DMS 273 (cell line): ENCODE results near the gene STPG2.
"Not testable (repeated sequence)": the region's sequence is repeated elsewhere in the genome, so short reads cannot be mapped to it uniquely, and the experiment has no call there.

Experiments
- DNase-seq: peaks from one replicate; lab custom pipeline; 2025; ENCODE audit not compliant: unreplicated experiment; lab: John Stamatoyannopoulos, UW

The STPG2 gene

DNA sequence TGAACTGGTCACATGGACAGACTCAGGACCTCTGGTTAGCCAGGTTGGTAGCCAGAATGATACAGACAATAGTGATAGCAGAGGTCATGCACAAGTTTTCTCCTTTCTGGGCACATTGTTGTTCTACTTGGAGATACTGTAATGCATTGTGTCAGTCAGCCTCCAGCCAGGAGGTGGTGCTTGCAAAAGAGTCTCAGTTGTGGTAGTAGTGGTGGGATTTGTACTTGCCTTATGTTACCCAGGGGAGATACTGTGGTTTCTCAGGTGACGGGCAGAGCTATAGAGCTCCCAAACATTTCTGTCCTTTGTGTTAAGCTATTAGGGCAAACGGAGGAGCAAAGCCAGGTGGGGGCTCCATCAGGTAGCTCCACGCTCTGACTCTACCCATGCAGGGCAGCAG is 190.5 kb downstream of the STPG2 start:
- DNase-seq = no peak

- no peak for DNase-seq
Measured at GRCh38 chr4:97950836-97951235, 192.4 kb downstream of the STPG2 start.

GRCh38 chr4:97942951-97943350 is 200.3 kb downstream of the STPG2 start:
- no peak for DNase-seq

GRCh38 chr4:97942137-97942536 is 201.1 kb downstream of the STPG2 start:
- DNase-seq = no peak

- no peak for DNase-seq
Measured at GRCh38 chr4:97938141-97938540, 205.1 kb downstream of the STPG2 start.

DNA sequence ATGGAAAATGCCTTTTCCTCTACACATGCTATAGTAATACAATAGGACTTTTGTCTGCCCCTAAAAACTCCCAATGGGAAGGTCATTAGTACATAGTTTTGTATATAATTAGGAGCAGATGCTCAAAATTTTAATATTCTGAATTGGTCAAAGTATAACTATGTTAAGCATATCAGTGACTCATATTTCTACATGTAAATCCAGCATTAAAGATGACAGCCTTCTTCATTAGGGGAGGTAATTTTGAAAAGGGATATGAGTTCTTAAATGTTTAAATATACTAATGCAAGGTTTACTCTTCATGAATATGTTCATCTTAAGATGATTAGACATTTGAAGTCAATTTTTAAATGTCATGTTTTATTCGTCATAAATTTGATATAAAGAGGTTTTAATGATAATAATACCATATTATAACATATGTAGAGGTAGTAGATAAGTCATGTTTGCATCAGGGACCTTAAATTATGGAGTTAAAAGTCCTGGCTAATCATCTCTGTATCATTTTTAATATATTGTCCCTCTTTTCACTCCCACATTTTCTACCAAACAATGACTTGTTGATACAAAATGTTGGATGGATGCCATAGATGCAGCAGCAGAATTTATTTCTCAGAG is 218.8 kb downstream of the STPG2 start:
- no peak for DNase-seq

DNA sequence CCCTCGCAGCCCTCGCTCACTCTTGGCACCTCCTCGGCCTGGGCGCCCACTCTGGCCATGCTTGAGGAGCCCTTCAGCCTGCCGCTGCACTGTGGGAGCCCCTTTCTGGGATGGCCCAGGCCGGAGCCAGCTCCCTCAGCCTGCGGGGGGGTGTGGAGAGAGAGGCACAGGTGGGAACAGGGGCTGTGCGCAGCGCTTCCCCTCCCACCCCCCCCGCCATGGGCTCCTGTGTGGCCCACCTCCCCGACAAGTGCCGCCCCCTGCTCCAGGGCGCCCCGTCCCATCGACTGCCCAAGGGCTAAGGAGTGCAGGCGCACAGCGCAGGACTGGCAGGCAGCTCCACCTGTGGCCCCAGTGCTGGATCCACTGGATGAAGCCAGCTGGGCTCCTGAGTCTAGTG is 220.2 kb downstream of the STPG2 start:
- no peak for DNase-seq

- DNase-seq = no peak
Measured at GRCh38 chr4:97917115-97917514, 226.2 kb downstream of the STPG2 start.

- no peak for DNase-seq
Measured at GRCh38 chr4:97912156-97912555, 231.1 kb downstream of the STPG2 start.

DNA sequence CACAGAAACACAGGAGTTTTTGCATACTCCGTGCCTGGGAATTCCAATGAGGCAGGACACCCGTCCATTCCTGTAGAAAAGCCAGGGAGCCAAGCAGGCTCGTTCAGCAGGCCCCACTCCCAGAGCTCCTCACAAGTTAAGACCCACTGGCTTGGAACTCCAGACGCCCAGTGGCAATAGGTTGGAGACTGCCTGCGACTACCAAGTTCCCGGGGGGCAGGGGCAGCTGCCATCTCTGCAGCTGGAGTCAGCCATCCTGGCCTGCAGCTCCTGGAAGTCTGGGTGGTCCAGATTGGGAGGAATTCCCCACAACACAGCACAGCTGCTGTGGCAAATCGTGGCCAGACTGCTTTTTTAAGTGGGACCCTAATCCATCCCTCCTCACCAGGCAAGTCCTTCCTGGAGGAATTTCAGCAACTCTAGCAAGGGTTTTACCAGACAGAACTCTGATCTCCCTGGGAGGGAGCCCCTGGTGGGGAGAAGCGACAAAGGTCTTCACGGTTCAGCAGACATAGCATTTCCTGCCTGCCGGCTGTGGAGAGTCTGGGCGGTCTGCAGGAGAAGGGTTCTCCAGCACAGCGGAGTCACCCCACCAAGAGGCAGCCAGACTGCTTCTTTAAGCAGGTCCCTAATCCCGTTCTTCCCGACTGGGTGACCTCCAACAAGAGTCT is 231.9 kb downstream of the STPG2 start:
- peak; percentile 0 for DNase-seq

GRCh38 chr4:97910005-97910404 is 233.3 kb downstream of the STPG2 start:
- peak; percentile 10 for DNase-seq

DNA sequence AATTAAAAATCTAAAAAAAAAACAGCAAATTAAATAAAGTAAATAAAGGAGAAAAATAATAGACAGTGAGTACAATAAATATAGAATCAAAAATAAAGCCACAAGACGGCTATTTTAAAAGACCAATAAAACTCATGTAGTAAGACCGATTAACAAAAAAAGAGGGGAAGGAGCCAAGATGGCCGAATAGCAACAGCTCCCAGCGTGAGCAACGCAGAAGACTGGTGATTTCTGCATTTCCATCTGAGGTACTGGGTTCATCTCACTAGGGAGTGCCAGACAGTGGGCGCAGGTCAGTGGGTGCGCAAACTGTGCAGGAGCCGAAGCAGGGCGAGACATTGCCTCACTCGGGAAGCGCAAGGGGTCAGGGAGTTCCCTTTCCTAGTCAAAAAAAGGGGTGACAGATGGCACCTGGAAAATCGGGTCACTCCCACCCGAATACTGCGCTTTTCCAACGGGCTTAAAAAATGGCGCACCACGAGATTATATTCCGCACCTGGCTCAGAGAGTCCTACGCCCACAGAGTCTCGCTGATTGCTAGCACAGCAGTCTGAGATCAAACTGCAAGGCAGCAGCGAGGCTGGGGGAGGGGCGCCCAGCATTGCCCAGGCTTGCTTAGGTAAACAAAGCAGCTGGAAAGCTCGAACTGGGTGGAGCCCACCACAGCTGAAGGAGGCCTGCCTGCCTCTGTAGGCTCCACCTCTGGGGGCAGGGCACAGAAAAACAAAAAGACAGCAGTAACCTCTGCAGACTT is 239.7 kb downstream of the STPG2 start:
- not testable (repeated sequence) for DNase-seq

GRCh38 chr4:97900229-97900628 is 243.0 kb downstream of the STPG2 start:
- DNase-seq = no peak

- DNase-seq = no peak
Measured at GRCh38 chr4:97892592-97893266, 250.5 kb downstream of the STPG2 start.

GRCh38 chr4:97879942-97880341 is 263.3 kb downstream of the STPG2 start:
- no peak for DNase-seq

GRCh38 chr4:97868097-97868496 is 275.2 kb downstream of the STPG2 start:
- no peak for DNase-seq

- DNase-seq = peak; percentile 20
Measured at GRCh38 chr4:97867557-97868091, 275.7 kb downstream of the STPG2 start.

GRCh38 chr4:97866821-97867556 is 276.3 kb downstream of the STPG2 start:
- DNase-seq = peak; percentile 6

GRCh38 chr4:97851115-97851514 is 292.2 kb downstream of the STPG2 start:
- no peak for DNase-seq

- no peak for DNase-seq
Measured at GRCh38 chr4:97845758-97846157, 297.5 kb downstream of the STPG2 start.

DNA sequence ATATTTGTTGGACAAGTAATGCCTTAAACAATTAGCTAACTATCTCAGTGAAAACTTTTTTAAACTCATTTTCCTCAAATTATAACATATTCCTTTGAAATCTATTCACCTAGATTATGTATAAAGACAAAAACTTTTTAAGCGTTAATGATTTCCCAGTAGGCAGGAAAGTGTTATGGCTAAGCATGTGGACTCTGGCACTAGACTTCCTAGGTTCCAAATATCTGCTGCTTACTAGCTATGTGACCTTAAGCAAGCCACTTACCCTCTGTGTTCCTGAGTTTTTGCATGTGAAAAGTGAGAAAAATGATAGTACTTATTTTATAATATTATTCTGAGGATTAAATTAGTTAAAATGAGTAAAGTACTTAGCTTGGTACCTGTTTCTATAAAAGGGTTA is 301.8 kb downstream of the STPG2 start:
- no peak for DNase-seq
